Ishikawa (cell line): ENCODE data around the gene TASP1.

Source experiments
- CEBPB ChIP-seq: IDR thresholded peaks from 2 replicates; pipeline ENCODE4 v1.6.1; 2012
- EGR1 ChIP-seq: IDR thresholded peaks from 2 replicates; pipeline ENCODE4 v1.6.1; 2012
- EP300 ChIP-seq: IDR thresholded peaks from 2 replicates; pipeline ENCODE4 v1.6.1; 2012; ENCODE audit warnings: borderline replicate concordance
- MAX ChIP-seq: IDR thresholded peaks from 2 replicates; pipeline ENCODE4 v1.6.1; 2012
- NFIC ChIP-seq: IDR thresholded peaks from 2 replicates; pipeline ENCODE4 v1.6.1; 2012
- REST ChIP-seq: IDR thresholded peaks from 2 replicates; pipeline ENCODE4 v1.6.1; 2012; ENCODE audit warnings: low read depth, mild to moderate bottlenecking
- TAF1 ChIP-seq: IDR thresholded peaks from 2 replicates; pipeline ENCODE4 v1.6.1; 2012; ENCODE audit warnings: low read depth, mild to moderate bottlenecking
- TCF12 ChIP-seq: IDR thresholded peaks from 2 replicates; pipeline ENCODE4 v1.6.1; 2012; ENCODE audit warnings: low read depth
- TEAD4 ChIP-seq: IDR thresholded peaks from 2 replicates; pipeline ENCODE4 v1.6.1; 2012
- ZBTB7A ChIP-seq: IDR thresholded peaks from 2 replicates; pipeline ENCODE4 v1.6.1; 2012; ENCODE audit warnings: low read depth

GRCh38 chr20:13543783-13544182, 94.9 kb downstream of the TASP1 start:
- no peak for TF ChIP-seq TCF12
- TF ChIP-seq REST = no peak
- TF ChIP-seq TEAD4 = no peak
- TF ChIP-seq ZBTB7A = no peak
- TF ChIP-seq MAX = no peak
- TF ChIP-seq TAF1 = no peak
- TF ChIP-seq CEBPB = no peak
- no peak for TF ChIP-seq EGR1
- TF ChIP-seq NFIC = no peak
- TF ChIP-seq EP300 = no peak
